PFSK-1 (cell line): ENCODE measurements around the gene PATE1.

ENCODE experiments used
- FOXP2 ChIP-seq: optimal IDR thresholded peaks from 2 replicates; pipeline ENCODE3; 2011; ENCODE audit warnings: borderline replicate concordance, control low read depth, inconsistent platforms; ENCODE audit not compliant: insufficient read depth; ENCODE audit errors: extremely low read length, extremely low read depth
- POLR2AphosphoS5 ChIP-seq: IDR thresholded peaks from 2 replicates; pipeline ENCODE4 v1.6.1; 2012; ENCODE audit warnings: low read depth, mild to moderate bottlenecking, control low read depth, low read length, moderate library complexity
- SIN3A ChIP-seq: IDR thresholded peaks from 2 replicates; pipeline ENCODE4 v1.6.1; 2012; ENCODE audit warnings: mild to moderate bottlenecking, low read length, moderate library complexity, borderline replicate concordance; ENCODE audit not compliant: insufficient read depth
- TAF1 ChIP-seq: IDR thresholded peaks from 2 replicates; pipeline ENCODE4 v1.6.1; 2012; ENCODE audit warnings: low read length, control low read depth, borderline replicate concordance; ENCODE audit not compliant: insufficient read depth
- TF ChIP-seq, protein P1 (sequence below), 2 experiments: IDR thresholded peaks; 2 replicates each; pipeline versions ENCODE4 v1.6.1 to v1.8.0; 2011 to 2012; ENCODE audit warnings: low read depth in 2 of 2, low read length in 2 of 2, control low read depth in 1 of 2, inconsistent platforms in 1 of 2, mild to moderate bottlenecking in 1 of 2, moderate library complexity in 1 of 2; ENCODE audit not compliant: insufficient read depth in 1 of 2

DNA sequence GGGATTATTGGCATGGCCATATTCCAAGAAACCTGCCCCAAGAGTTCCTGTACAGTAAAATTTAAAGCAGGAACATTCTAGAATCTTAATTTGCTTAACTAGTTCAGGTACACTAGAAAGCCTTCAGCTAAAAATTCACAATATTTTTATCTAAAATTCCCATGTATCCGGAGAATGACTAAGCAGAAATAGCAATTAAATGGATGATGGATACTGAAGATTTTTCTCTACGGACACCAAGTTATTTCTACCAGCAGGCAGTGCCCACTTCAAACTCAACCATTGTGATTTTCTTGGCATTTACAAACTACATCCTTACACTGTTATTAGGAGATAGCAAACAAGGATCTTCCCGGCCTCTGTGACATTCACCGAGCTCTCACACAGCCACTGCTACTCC, 44.7 kb downstream of the PATE1 start:
- no peak for TF ChIP-seq POLR2AphosphoS5
- no peak for TF ChIP-seq SIN3A
- TF ChIP-seq, protein P1, sequence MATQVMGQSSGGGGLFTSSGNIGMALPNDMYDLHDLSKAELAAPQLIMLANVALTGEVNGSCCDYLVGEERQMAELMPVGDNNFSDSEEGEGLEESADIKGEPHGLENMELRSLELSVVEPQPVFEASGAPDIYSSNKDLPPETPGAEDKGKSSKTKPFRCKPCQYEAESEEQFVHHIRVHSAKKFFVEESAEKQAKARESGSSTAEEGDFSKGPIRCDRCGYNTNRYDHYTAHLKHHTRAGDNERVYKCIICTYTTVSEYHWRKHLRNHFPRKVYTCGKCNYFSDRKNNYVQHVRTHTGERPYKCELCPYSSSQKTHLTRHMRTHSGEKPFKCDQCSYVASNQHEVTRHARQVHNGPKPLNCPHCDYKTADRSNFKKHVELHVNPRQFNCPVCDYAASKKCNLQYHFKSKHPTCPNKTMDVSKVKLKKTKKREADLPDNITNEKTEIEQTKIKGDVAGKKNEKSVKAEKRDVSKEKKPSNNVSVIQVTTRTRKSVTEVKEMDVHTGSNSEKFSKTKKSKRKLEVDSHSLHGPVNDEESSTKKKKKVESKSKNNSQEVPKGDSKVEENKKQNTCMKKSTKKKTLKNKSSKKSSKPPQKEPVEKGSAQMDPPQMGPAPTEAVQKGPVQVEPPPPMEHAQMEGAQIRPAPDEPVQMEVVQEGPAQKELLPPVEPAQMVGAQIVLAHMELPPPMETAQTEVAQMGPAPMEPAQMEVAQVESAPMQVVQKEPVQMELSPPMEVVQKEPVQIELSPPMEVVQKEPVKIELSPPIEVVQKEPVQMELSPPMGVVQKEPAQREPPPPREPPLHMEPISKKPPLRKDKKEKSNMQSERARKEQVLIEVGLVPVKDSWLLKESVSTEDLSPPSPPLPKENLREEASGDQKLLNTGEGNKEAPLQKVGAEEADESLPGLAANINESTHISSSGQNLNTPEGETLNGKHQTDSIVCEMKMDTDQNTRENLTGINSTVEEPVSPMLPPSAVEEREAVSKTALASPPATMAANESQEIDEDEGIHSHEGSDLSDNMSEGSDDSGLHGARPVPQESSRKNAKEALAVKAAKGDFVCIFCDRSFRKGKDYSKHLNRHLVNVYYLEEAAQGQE (IDR thresholded peaks at IDR 0.05; ENCODE audit: insufficient read depth in 1 of 2, low read depth in 2 of 2, low read length in 2 of 2): no peak
- no peak for TF ChIP-seq TAF1
- no peak for TF ChIP-seq FOXP2
